Gastroesophageal sphincter (tissue), 3 donors: ENCODE data around the gene CCDC93.

Experiments
- CTCF ChIP-seq, 4 experiments: fragments of 200-600 bp in 2 of 4; fragments of 450-650 bp in 2 of 4; sonication (generic) in 1 of 4; IDR thresholded peaks; one replicate each; pipeline ENCODE4 v1.5.1; 2017 to 2019; ENCODE audit warnings: antibody characterized with exemption in 4 of 4, mild to moderate bottlenecking in 2 of 4, moderate library complexity in 2 of 4
- EP300 ChIP-seq: sonication (generic); formaldehyde crosslinking; IDR thresholded peaks from one replicate; pipeline ENCODE4 v1.6.1; 2017; ENCODE audit warnings: antibody characterized with exemption, mild to moderate bottlenecking
- POLR2A ChIP-seq, 2 donors: fragments of 450-650 bp; IDR thresholded peaks; one replicate each; pipeline ENCODE4 v1.6.1; 2017; ENCODE audit warnings: antibody characterized with exemption in 2 of 2, mild to moderate bottlenecking in 2 of 2, moderate library complexity in 1 of 2
- POLR2AphosphoS5 ChIP-seq: sonication (generic); formaldehyde crosslinking; IDR thresholded peaks from one replicate; pipeline ENCODE4 v1.6.1; 2017; ENCODE audit warnings: antibody characterized with exemption

- TF ChIP-seq EP300 (no peak), POLR2A (IDR thresholded peaks at IDR 0.05) (no peak), CTCF (IDR thresholded peaks at IDR 0.05) (no peak), POLR2AphosphoS5 (no peak)
Measured at GRCh38 chr2:118054213-118055008, 40.5 kb upstream of the CCDC93 start.
